ENCODE measurements around the gene PIK3CD. TPM values are rescaled to one million over a fixed set of nuclear protein-coding genes. Genes with fewer than 3 reads are reported as not detected.

The PIK3CD gene
- polyA plus RNA-seq (ENCODE audit: insufficient read length in 3 of 3): 1 to 10 TPM; 7.5 to 9.8 (median 7.7) TPM
- long read RNA-seq, donor 1: 0 reads
- long read RNA-seq, donor 2, partial matches to known transcripts: 46 of 87 reads
- long read RNA-seq, donor 2, other reads (novel, unspliced or antisense): 41 of 87 reads
- long read RNA-seq, donor 3, partial matches to known transcripts: 25 of 25 reads
- long read RNA-seq, donor 3, other reads (novel, unspliced or antisense): 0 of 25 reads
- long read RNA-seq, donor 4: 0 reads
- long read RNA-seq, donor 5: 0 reads
- long read RNA-seq, donor 6: 0 reads
- long read RNA-seq, donor 7: 0 reads
- long read RNA-seq, donor 8, partial matches to known transcripts: 58 of 58 reads
- long read RNA-seq, donor 8, other reads (novel, unspliced or antisense): 0 of 58 reads
- long read RNA-seq, donor 9, partial matches to known transcripts: 5 of 5 reads
- long read RNA-seq, donor 9, other reads (novel, unspliced or antisense): 0 of 5 reads
- long read RNA-seq, donor 10: 0 reads
- long read RNA-seq, donor 11: 0 reads
- long read RNA-seq, donor 12: 0 reads
- long read RNA-seq, donor 13: 0 reads
- long read RNA-seq, donor 14: 0 reads
- long read RNA-seq, donor 15: 0 reads
- long read RNA-seq, donor 16: 0 reads

- peak in 6 of 11 donors; percentile 22 to 47 (median 39) for DNase-seq (ENCODE audit: extremely low read depth in 1 of 11, low read depth in 9 of 11, low spot score in 4 of 11)
Measured at GRCh38 chr1:9651565-9652378, at the start of gene PIK3CD. Gene PIK3CD (plus strand): TSS chr1:9651731. CDS start chr1:9710456, 58,725 bp downstream.

DNA sequence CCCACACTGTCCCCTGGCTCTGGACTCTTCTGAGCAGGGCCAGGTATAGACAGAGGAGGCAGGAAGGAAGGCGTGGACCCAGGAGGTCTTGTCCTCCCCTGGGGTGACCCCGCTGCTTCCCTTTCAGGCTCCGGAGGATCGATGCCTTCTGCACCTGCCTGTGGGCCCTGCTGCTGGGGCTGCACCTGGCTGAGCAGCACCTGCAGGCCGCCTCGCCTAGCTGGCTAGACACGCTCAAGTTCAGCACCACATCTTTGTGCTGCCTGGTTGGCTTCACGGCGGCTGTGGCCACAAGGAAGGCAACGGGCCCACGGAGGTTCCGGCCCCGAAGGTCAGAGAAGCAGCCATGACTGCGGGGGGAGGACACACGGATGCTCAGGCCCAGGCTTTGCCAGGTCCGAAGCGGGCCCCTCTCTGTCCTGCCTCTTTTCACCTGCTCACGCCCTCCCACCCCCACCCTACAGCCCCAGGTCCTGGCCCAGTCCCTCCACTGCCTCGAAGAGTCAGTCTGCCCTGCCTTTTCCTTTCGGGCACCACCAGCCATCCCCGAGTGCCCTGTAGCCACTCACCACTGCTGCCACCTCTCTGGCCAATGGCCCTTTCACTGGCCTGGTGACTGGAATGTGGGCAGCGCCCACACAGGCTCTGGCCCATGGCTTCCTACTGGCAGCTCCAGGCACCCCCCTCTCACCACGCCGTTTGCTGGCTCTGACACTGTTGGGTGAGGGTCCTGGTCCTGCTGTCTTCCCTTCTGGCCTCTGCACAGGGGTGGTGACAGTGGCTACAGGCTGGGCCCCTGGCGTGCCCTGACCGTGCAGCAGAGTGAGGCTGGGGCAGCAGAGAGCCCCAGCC, 49.4 kb upstream of the PIK3CD start:
- DNase-seq (ENCODE audit: extremely low read depth in 1 of 11, low read depth in 9 of 11, low spot score in 4 of 11): no peak

- no peak for DNase-seq (ENCODE audit: extremely low read depth in 1 of 11, low read depth in 9 of 11, low spot score in 4 of 11)
Measured at GRCh38 chr1:9602794-9603167, 48.8 kb upstream of the PIK3CD start.

DNA sequence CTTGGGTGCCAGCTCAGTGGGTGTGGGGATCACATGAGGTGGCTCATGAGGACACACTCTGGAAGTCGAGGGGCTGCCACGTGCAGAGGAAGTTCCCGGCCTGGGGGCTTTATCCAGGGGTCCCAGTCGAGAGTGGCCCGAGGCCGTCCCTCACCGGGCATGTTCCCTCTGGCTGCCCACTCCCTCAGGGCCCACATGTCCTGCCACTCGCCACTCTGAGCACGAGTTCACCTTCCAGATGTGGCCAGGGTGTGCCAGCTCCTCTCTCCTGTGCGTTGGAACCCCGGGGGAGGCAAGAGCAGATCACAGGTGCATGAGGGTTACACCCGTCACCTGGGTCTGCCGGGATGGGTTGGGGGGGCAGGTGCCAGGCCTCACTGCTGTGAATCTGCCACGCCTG, 48.2 kb upstream of the PIK3CD start:
- DNase-seq (ENCODE audit: extremely low read depth in 1 of 11, low read depth in 9 of 11, low spot score in 4 of 11): no peak

- no peak for DNase-seq (ENCODE audit: extremely low read depth in 1 of 11, low read depth in 9 of 11, low spot score in 4 of 11)
Measured at GRCh38 chr1:9603766-9604753, 47.5 kb upstream of the PIK3CD start.

GRCh38 chr1:9604836-9605235, 46.7 kb upstream of the PIK3CD start:
- DNase-seq (ENCODE audit: extremely low read depth in 1 of 11, low read depth in 9 of 11, low spot score in 4 of 11): no peak

DNA sequence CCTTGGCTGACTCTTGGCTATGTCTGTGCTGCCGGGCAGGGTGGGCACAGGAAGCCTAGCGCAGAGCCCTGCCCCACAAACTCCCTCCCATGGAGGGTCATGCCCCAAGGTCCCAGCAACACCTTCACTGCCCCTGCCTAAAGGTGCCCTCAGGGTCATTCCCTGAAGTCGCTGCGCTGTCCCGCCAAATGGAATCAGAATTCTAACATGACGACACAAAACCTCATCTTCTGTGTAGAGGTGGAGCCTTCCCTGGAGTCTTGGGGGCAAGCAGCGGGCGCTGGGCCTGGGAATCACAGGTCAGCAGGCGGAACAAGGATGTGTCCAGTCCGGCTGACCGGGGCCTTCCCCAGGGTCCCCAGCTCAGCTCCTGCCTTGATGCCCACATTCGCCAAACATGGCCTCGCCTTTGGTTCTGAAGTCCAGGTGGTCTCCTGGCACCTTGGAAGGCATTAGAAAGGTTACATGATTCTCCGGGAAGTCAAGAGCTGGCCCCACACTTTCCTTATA, 45.5 kb upstream of the PIK3CD start:
- no peak for DNase-seq (ENCODE audit: extremely low read depth in 1 of 11, low read depth in 9 of 11, low spot score in 4 of 11)

- no peak for DNase-seq (ENCODE audit: extremely low read depth in 1 of 11, low read depth in 9 of 11, low spot score in 4 of 11)
Measured at GRCh38 chr1:9606458-9606857, 45.1 kb upstream of the PIK3CD start.

DNA sequence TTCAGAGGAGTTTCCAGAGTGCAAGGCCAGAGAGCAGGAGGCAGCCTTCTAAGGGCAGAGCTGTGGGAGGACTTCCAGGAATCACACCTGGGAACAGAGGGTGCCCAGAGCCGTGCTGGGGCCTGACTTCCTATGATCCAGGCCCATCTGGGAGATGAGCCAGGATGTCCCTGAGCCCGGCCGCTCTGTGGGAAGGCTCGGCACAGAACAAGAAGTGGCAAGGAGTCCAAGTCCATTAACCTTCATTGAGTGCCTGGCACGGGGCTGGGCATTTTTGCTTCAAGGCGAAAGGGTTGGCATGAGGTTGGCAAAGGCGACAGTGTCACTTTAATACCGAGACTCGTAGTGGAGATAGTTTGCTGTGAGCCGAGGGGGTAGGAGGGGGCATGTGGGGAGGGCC, 44.6 kb upstream of the PIK3CD start:
- no peak for DNase-seq (ENCODE audit: extremely low read depth in 1 of 11, low read depth in 9 of 11, low spot score in 4 of 11)

- DNase-seq (ENCODE audit: extremely low read depth in 1 of 11, low read depth in 9 of 11, low spot score in 4 of 11): no peak
Measured at GRCh38 chr1:9607352-9607751, 44.2 kb upstream of the PIK3CD start.

DNA sequence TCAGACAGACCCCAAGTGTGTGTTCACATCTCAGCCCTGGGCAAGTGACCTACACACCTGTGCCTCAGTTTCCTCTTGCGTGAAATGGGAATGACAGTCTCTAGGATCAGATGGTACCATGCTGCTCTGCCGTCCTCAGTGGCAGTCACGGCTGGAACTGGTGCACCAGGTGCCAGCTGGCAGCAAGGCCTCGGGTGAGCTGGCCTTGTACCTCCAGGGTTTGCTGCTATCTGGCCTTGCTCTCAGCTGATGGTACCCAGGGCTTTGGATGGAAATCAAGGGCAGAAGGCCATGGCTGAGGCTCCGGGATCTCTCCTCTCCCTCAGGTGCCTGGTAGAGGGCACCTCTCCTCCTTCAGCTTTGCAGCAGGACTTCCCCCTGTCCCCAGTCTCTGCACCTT, 41.5 kb upstream of the PIK3CD start:
- DNase-seq (ENCODE audit: extremely low read depth in 1 of 11, low read depth in 9 of 11, low spot score in 4 of 11): no peak

DNA sequence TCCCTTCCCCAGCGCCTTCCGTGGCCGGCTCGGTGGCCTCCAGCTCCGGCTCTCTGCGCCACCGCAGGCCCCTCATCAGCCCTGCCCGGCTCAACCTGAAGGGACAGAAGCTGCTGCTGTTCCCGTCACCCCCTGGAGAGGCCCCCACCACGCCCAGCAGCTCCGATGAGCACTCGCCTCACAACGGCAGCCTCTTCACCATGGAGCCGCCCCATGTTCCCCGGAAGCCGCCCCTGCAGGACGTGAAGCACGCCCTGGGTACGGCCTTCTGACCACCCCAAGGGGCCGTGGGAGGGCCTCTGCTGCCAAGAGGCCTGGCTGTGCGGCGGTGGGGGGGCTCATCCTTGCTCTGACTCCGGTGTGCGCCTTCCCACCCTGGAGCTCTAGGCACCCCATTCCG, 41.0 kb upstream of the PIK3CD start:
- no peak for DNase-seq (ENCODE audit: extremely low read depth in 1 of 11, low read depth in 9 of 11, low spot score in 4 of 11)

- no peak for DNase-seq (ENCODE audit: extremely low read depth in 1 of 11, low read depth in 9 of 11, low spot score in 4 of 11)
Measured at GRCh38 chr1:9611716-9612115, 39.8 kb upstream of the PIK3CD start.

- no peak for DNase-seq (ENCODE audit: extremely low read depth in 1 of 11, low read depth in 9 of 11, low spot score in 4 of 11)
Measured at GRCh38 chr1:9612162-9612845, 39.2 kb upstream of the PIK3CD start.

- no peak for DNase-seq (ENCODE audit: extremely low read depth in 1 of 11, low read depth in 9 of 11, low spot score in 4 of 11)
Measured at GRCh38 chr1:9612871-9613624, 38.5 kb upstream of the PIK3CD start.

DNA sequence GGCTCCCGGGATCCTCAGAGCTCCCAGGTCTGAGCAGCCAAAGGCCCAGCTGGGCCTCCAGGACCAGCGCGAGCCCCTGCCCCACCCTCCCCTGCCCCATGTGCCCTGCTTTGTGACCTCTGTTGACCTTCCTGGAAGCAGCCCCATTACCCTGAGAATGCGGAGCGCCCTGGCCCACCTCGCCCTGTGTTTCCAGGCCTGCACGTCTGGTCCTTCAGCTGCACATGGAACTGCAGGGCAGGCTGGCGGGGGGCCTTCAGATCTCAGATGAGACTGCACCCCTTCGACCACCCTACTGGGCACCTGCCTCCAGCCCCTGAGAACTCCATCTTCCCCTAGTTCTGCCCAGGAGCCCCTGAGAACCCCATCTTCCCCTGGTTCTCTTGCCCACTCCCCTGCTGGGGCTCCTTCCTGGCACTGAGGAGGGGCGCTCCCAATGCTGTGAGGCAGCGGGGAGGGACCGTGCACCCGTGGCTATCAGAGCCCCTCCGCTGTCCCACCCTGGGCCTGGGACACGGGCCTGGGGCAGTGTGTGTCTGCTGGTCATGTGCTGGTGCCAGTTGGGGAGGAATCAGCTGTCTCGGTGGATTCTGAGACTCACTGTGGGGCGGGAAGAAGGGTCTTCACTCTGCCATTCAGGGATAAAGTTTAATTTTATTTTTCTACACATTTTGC, 37.8 kb upstream of the PIK3CD start:
- no peak for DNase-seq (ENCODE audit: extremely low read depth in 1 of 11, low read depth in 9 of 11, low spot score in 4 of 11)
